Upper lobe of left lung (tissue), 4 donors: ENCODE measurements around the gene ETFA.

Experiments used
- CTCF ChIP-seq, 6 experiments: fragments of 450-650 bp in 4 of 6; fragments of 200-600 bp in 2 of 6; sonication (generic) in 2 of 6; IDR thresholded peaks; one replicate each; pipeline ENCODE4 v1.5.1; 2016 to 2019; ENCODE audit warnings: antibody characterized with exemption in 6 of 6
- EP300 ChIP-seq, 4 donors: sonication (generic); formaldehyde crosslinking; IDR thresholded peaks; one replicate each; pipeline ENCODE4 v1.5.1; 2017; ENCODE audit warnings: antibody characterized with exemption in 4 of 4, control low read depth in 2 of 4
- POLR2A ChIP-seq, 4 donors: fragments of 450-650 bp; IDR thresholded peaks; one replicate each; pipeline ENCODE4 v1.5.1; 2016 to 2017; ENCODE audit warnings: antibody characterized with exemption in 4 of 4, mild to moderate bottlenecking in 2 of 4
- POLR2AphosphoS5 ChIP-seq, 2 donors: sonication (generic); formaldehyde crosslinking; IDR thresholded peaks; one replicate each; pipeline ENCODE4 v1.5.1; 2017; ENCODE audit warnings: antibody characterized with exemption in 2 of 2

DNA sequence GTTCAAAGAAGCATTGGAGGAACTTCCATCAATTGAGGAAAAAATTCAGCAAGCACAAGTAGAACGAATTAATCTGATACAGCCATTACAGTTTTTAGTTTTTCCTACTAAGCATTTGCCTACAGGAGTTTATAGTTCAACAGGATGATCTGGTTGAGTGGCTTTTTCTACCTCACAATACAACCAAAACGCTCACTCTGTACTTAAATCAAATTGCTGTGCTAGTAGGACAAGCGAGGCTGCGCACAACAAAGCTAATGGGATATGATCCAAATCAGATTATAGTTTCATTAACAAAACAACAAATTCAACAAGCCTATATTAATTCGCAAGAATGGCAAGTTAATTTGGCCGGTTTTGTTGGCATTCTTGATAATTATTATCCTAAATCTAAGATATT lies 44.2 kb downstream of the ETFA start:
- TF ChIP-seq POLR2A (IDR thresholded peaks at IDR 0.05) (no peak), CTCF (IDR thresholded peaks at IDR 0.05) (no peak), EP300 (IDR thresholded peaks at IDR 0.05) (no peak), POLR2AphosphoS5 (IDR thresholded peaks at IDR 0.05) (no peak)
